ENCODE data around the gene ZBTB7C. TPM values are rescaled to one million over a fixed set of nuclear protein-coding genes. Genes with fewer than 3 reads are reported as not detected.

Gene ZBTB7C
- total RNA-seq, 4 donors from 2014 or later = 5.0 to 14.1 (median 13.3) TPM

GRCh38 chr18:47983946-47984345 is 425.2 kb downstream of the ZBTB7C start:
- ATAC-seq (ENCODE audit: low FRiP score) = no peak
- no peak for TF ChIP-seq CTCF (IDR thresholded peaks at IDR 0.05)
- no peak for DNase-seq (ENCODE audit: low spot score)

- no peak for TF ChIP-seq CTCF (IDR thresholded peaks at IDR 0.05)
- ATAC-seq (ENCODE audit: low FRiP score) = no peak
- no peak for DNase-seq (ENCODE audit: low spot score)
Measured at GRCh38 chr18:47983055-47983454, 426.1 kb downstream of the ZBTB7C start.

- no peak for ATAC-seq (ENCODE audit: low FRiP score)
Measured at GRCh38 chr18:47981830-47982229, 427.4 kb downstream of the ZBTB7C start.

GRCh38 chr18:47981320-47981719 is 427.9 kb downstream of the ZBTB7C start:
- ATAC-seq (ENCODE audit: low FRiP score) = no peak

More at GRCh38 chr18:47981830-47982229, 427.4 kb downstream of the ZBTB7C start:
- DNase-seq (ENCODE audit: low spot score) = no peak
- TF ChIP-seq CTCF (IDR thresholded peaks at IDR 0.05) = no peak

GRCh38 chr18:47979611-47980200 is 429.5 kb downstream of the ZBTB7C start:
- ATAC-seq (ENCODE audit: low FRiP score) (no peak), DNase-seq (ENCODE audit: low spot score) (no peak)
- TF ChIP-seq CTCF (IDR thresholded peaks at IDR 0.05) = no peak

More at GRCh38 chr18:47981320-47981719, 427.9 kb downstream of the ZBTB7C start:
- DNase-seq (ENCODE audit: low spot score) = no peak
- TF ChIP-seq CTCF (IDR thresholded peaks at IDR 0.05) = no peak

GRCh38 chr18:47978603-47979002 is 430.6 kb downstream of the ZBTB7C start:
- TF ChIP-seq CTCF (IDR thresholded peaks at IDR 0.05) = no peak
- DNase-seq (ENCODE audit: low spot score) (no peak), ATAC-seq (ENCODE audit: low FRiP score) (no peak)

GRCh38 chr18:47978141-47978540 is 431.0 kb downstream of the ZBTB7C start:
- DNase-seq (ENCODE audit: low spot score) = no peak
- no peak for ATAC-seq (ENCODE audit: low FRiP score)
- no peak for TF ChIP-seq CTCF (IDR thresholded peaks at IDR 0.05)
